ENCODE data around the gene CELA2B. TPM values are rescaled to one million over a fixed set of nuclear protein-coding genes. Genes with fewer than 3 reads are reported as not detected.

Gene CELA2B
- total and polyA plus RNA-seq, 9 of the 15 experiments (the other 6 are each of a cell fraction or from before 2014, with no cell fraction given) = 0.25 to 2.1 (median 0.38) TPM; not detected in 5

- TF ChIP-seq, protein P1, sequence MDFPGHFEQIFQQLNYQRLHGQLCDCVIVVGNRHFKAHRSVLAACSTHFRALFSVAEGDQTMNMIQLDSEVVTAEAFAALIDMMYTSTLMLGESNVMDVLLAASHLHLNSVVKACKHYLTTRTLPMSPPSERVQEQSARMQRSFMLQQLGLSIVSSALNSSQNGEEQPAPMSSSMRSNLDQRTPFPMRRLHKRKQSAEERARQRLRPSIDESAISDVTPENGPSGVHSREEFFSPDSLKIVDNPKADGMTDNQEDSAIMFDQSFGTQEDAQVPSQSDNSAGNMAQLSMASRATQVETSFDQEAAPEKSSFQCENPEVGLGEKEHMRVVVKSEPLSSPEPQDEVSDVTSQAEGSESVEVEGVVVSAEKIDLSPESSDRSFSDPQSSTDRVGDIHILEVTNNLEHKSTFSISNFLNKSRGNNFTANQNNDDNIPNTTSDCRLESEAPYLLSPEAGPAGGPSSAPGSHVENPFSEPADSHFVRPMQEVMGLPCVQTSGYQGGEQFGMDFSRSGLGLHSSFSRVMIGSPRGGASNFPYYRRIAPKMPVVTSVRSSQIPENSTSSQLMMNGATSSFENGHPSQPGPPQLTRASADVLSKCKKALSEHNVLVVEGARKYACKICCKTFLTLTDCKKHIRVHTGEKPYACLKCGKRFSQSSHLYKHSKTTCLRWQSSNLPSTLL (IDR thresholded peaks at IDR 0.05) = no peak
- TF ChIP-seq HNRNPK (IDR thresholded peaks at IDR 0.05; ENCODE audit: low read depth, low read length, poor library complexity, severe bottlenecking) (no peak), ZNF124 (CRISPR knock-in tag; IDR thresholded peaks at IDR 0.05) (no peak), KAT7 (CRISPR knock-in tag; IDR thresholded peaks at IDR 0.05; ENCODE audit: borderline replicate concordance) (no peak)
- TF ChIP-seq, protein P2, sequence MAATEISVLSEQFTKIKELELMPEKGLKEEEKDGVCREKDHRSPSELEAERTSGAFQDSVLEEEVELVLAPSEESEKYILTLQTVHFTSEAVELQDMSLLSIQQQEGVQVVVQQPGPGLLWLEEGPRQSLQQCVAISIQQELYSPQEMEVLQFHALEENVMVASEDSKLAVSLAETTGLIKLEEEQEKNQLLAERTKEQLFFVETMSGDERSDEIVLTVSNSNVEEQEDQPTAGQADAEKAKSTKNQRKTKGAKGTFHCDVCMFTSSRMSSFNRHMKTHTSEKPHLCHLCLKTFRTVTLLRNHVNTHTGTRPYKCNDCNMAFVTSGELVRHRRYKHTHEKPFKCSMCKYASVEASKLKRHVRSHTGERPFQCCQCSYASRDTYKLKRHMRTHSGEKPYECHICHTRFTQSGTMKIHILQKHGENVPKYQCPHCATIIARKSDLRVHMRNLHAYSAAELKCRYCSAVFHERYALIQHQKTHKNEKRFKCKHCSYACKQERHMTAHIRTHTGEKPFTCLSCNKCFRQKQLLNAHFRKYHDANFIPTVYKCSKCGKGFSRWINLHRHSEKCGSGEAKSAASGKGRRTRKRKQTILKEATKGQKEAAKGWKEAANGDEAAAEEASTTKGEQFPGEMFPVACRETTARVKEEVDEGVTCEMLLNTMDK (IDR thresholded peaks at IDR 0.05; ENCODE audit: borderline replicate concordance, insufficient read depth, low read depth, low read length, poor library complexity, severe bottlenecking) = peak; percentile 78
- TF ChIP-seq, protein P3, sequence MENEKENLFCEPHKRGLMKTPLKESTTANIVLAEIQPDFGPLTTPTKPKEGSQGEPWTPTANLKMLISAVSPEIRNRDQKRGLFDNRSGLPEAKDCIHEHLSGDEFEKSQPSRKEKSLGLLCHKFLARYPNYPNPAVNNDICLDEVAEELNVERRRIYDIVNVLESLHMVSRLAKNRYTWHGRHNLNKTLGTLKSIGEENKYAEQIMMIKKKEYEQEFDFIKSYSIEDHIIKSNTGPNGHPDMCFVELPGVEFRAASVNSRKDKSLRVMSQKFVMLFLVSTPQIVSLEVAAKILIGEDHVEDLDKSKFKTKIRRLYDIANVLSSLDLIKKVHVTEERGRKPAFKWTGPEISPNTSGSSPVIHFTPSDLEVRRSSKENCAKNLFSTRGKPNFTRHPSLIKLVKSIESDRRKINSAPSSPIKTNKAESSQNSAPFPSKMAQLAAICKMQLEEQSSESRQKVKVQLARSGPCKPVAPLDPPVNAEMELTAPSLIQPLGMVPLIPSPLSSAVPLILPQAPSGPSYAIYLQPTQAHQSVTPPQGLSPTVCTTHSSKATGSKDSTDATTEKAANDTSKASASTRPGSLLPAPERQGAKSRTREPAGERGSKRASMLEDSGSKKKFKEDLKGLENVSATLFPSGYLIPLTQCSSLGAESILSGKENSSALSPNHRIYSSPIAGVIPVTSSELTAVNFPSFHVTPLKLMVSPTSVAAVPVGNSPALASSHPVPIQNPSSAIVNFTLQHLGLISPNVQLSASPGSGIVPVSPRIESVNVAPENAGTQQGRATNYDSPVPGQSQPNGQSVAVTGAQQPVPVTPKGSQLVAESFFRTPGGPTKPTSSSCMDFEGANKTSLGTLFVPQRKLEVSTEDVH (IDR thresholded peaks at IDR 0.05; ENCODE audit: low read depth, partially characterized antibody) = no peak
Observed at GRCh38 chr1:15501208-15502032, 25.5 kb downstream of the CELA2B start (continued).
